Retinal pigment epithelial cell (primary cell): ENCODE data around the gene LIPJ.

Experiments used
- DNase-seq: peaks from one replicate; pipeline ENCODE4 v3.0.0-alpha.2; 2010; ENCODE audit warnings: low read depth
- H3K4me3 ChIP-seq: 2 replicates; pipeline ENCODE4 v1.5.1; 2011; ENCODE audit warnings: mild to moderate bottlenecking, low read length, control low read depth, moderate library complexity
- CTCF ChIP-seq: conservative IDR thresholded peaks from 2 replicates; pipeline ENCODE4 v1.5.1; 2011; ENCODE audit warnings: low read depth, low read length, control low read depth, inconsistent platforms

LIPJ gene

DNA sequence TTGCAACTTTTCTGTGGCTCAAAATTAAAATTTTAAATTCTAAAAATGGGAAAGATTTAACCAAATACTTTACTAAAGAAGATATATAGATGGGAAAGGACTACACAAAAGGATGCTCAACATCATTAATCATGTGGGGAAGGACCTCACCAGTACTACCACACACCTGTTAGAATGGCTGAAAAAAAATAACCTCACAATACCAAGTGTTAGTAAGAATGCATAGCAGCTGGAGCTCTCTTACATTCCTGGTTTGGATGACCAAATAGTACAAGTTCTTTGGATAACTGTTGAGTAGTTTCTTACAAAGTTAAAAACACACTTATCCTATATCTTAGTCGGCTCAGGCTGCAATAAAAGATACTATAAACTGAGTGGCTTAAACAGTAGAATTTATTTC is 33.9 kb downstream of the LIPJ start:
- no peak overlapping the region for H3K4me3 ChIP-seq
- DNase-seq, result no peak
- no peak for TF ChIP-seq CTCF

- no peak for DNase-seq
- TF ChIP-seq CTCF, result no peak
- no peak overlapping the region for H3K4me3 ChIP-seq
Observed at GRCh38 chr10:88623835-88624234, 37.3 kb downstream of the LIPJ start.

GRCh38 chr10:88624840-88625239 is 38.3 kb downstream of the LIPJ start:
- no peak overlapping the region for H3K4me3 ChIP-seq
- no peak for DNase-seq
- no peak for TF ChIP-seq CTCF

DNA sequence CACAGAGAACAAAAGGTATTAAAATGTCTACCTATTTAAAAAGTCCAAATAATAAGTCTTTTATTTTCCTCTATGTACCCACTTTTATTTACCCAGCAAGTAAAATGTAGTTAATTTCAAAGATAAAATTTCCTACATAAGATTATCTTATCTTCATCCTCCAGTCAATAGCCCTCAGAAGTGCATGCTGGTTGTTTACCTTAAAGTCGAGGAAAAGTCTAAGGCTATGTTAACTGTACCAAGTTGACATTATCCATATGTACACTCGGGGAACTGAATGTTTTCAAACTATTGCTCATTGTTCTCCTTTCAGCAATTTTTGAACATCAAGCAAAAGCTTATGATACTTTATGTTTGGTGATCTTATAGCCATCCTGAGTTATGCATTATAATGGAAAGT is 53.6 kb downstream of the LIPJ start:
- no peak overlapping the region for H3K4me3 ChIP-seq
- TF ChIP-seq CTCF, result no peak
- DNase-seq, result no peak

DNA sequence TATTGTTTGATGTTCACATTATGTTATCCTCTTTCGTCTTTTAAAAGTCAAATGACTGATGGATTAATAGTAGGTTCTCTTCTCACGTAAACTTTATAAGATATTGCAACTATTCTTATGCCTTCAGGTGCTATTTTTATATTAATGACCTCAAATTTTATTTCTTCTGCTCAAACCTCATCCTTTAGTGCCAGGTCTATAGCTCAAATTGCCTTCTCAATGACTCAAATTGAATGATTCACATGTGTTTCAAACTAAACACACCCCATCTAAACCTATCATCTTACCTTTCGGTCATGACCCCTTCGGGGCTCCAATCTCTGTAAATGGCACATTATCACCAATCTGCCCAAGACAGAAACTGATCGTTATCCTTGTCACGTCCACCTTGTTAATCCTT is 55.6 kb downstream of the LIPJ start:
- DNase-seq, result no peak

DNA sequence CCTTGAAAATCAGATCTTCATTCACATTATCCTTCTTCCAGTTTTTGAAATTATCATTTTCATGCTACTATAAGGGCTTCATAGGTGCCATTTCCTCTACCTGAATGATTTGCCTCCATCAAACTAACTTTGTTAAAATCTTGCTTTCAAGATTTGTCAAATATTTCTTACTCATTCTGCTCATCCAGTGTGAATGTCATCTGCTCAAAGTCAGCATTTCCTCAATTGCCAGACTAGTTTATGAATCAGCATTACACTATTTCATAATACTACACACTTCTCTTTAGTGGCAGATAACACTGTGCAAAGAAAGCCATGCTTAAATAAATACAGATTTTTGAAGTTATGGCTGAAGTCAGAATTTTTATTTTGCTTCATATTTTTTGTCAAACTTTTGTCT is 56.4 kb downstream of the LIPJ start:
- TF ChIP-seq CTCF, result no peak
- no peak for DNase-seq
- no peak overlapping the region for H3K4me3 ChIP-seq

More for the DNA sequence above, 55.6 kb downstream of the LIPJ start:
- no peak for TF ChIP-seq CTCF
- no peak overlapping the region for H3K4me3 ChIP-seq

DNA sequence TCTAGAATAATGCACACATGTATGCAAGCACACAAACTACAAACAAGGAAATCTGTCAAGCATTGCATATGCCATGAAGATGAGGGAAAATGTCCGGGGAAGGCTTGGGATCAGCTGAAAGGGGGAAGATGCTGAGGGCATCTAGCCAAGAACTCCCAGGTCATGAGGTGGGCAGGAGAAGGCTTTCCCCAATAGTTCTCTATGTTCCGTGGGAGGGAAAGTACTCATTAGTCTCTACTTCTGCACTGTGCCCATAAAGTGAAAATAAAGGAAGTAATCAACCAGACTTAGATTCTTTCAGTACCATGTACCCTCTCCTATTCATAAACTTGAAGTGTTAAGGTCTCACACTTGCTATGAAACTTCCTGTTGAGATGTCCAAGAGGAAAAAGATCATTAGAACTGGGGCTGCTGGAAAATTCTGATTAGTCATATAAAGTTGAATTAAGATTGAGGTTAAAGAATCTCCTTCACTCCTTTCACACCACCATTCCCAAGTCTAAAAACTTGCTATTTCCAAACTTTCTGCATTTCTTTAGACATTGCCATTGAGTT is 60.6 kb downstream of the LIPJ start:
- no peak for TF ChIP-seq CTCF
- no peak overlapping the region for H3K4me3 ChIP-seq
- no peak for DNase-seq
